Measurements from ENCODE around the gene TMEM61. TPM values are rescaled to one million over a fixed set of nuclear protein-coding genes. Genes with fewer than 3 reads are reported as not detected.
"Not testable (repeated sequence)": the region's sequence is repeated elsewhere in the genome, so short reads cannot be mapped to it uniquely, and the experiment has no call there.

Gene TMEM61
- total and polyA plus RNA-seq, 2 experiments from 2014 or later, result not detected

DNA sequence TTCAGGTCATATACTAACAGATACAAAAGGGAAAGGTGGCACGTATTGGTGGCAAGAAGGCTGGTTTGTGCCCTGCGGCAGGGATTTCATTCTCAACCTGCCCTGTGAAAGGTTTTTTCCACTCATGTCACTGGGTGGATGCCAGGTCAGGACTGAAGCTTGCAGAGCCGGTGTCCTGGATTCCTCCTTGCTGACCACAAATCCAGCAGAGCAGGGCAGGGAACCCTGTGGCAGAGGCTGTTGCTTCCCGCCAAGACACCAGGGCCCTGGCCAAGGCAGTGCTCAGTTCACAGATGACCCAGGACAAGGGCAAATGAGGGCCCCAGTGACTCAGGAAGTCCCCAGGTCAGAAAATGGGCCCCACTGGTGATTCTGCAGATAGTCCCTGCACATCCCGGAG lies 34.7 kb downstream of the TMEM61 start:
- TF ChIP-seq, protein P1, sequence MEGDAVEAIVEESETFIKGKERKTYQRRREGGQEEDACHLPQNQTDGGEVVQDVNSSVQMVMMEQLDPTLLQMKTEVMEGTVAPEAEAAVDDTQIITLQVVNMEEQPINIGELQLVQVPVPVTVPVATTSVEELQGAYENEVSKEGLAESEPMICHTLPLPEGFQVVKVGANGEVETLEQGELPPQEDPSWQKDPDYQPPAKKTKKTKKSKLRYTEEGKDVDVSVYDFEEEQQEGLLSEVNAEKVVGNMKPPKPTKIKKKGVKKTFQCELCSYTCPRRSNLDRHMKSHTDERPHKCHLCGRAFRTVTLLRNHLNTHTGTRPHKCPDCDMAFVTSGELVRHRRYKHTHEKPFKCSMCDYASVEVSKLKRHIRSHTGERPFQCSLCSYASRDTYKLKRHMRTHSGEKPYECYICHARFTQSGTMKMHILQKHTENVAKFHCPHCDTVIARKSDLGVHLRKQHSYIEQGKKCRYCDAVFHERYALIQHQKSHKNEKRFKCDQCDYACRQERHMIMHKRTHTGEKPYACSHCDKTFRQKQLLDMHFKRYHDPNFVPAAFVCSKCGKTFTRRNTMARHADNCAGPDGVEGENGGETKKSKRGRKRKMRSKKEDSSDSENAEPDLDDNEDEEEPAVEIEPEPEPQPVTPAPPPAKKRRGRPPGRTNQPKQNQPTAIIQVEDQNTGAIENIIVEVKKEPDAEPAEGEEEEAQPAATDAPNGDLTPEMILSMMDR (IDR thresholded peaks at IDR 0.05; ENCODE audit: low read depth, low read length), result no peak

DNA sequence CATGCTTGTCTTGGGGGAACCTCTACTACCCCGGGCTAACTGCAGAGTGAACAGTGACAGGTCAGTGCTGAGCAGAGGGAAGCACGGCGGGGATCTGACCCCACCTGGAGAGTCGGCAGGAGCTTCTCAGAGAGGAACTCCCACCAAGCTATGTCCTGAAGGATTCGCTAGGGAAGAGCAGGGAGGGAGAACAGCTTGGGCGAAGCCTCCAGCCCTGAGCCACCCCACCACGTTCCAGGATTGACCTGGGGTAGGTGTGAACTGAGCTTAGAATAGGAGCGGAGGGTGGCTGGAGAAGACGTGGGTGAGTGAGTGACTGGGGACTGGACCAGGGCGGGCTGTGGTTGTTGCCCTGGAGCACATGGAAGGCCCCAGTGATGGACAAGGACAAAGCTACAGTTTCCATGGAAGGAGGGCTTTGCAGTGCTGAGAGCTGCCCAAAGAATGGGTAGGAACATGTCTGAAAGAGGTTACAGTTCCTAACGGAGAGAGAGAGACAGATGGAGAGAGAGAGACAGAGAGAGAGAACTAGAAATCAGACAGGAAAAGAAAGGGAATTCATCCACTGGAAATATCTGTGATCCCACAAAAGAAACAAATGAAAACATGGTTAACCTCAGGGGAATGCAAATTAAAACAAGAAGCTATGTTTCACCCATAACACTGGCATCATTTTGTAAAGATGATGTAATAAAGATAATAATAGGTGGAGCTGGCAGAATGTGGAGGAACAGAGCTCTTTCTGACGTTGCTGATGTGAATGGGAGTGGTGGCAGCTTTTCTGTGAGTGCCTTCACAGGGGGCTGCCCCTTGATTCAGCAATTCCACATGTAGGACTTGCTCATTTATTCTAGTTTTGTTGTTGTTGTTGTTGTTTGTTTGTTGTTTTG lies 35.5 kb downstream of the TMEM61 start:
- no peaks in the 10 kb centered on the region for H3K9me3 ChIP-seq (ENCODE audit: low read depth)
- no peaks in the 10 kb centered on the region for H3K36me3 ChIP-seq
- DNase-seq (ENCODE audit: low read depth in 1 of 2, low spot score in 1 of 2), result no peak
- no peak overlapping the region for H3K4me3 ChIP-seq
- H3K4me1 ChIP-seq (ENCODE audit: low read depth), result no peaks in the 10 kb centered on the region
- H3K27ac ChIP-seq, result no peak overlapping the region
- TF ChIP-seq, protein P1 (IDR thresholded peaks at IDR 0.05; ENCODE audit: low read depth, low read length), result no peak
- peaks cover 4% of the 10 kb centered on the region for H3K27me3 ChIP-seq

More for the DNA sequence above, 34.7 kb downstream of the TMEM61 start:
- no peak overlapping the region for H3K4me3 ChIP-seq
- peaks cover 4% of the 10 kb centered on the region for H3K27me3 ChIP-seq
- H3K9me3 ChIP-seq (ENCODE audit: low read depth), result no peaks in the 10 kb centered on the region
- H3K4me1 ChIP-seq (ENCODE audit: low read depth), result no peaks in the 10 kb centered on the region
- no peak for DNase-seq (ENCODE audit: low read depth in 1 of 2, low spot score in 1 of 2)
- H3K36me3 ChIP-seq, result no peaks in the 10 kb centered on the region
- H3K27ac ChIP-seq, result no peak overlapping the region

DNA sequence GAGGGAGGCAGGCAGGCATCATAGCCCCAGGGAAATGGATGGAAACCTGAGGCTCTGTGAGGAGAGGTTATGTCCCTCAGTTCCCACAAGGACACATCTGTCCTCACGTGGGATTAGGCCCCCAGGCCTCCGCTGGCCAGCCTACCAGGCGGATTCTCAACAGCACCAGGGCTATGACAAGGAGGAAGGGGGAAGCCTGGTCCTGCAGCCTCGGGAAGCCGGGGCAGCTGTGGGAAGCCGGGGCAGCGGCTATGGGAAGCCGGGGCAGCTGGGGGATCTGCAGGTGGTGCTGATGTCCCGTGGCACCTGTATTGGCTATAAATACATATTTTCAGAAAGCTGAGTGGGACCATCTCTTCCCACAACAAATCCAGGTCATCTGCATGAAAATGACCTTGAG lies 38.0 kb downstream of the TMEM61 start:
- Histone ChIP-seq H3K4me3 (no peak overlapping the region), H3K4me1 (ENCODE audit: low read depth) (no peaks in the 10 kb centered on the region)
- no peak for DNase-seq (ENCODE audit: low read depth in 1 of 2, low spot score in 1 of 2)

GRCh38 chr1:55021942-55022546 lies 41.6 kb downstream of the TMEM61 start:
- Histone ChIP-seq H3K4me1 (ENCODE audit: low read depth) (no peaks in the 10 kb centered on the region), H3K36me3 (no peaks in the 10 kb centered on the region), H3K27ac (peak overlapping the region; percentile 38), H3K27me3 (no peaks in the 10 kb centered on the region), H3K9me3 (ENCODE audit: low read depth) (no peaks in the 10 kb centered on the region), H3K4me3 (no peak overlapping the region)
- DNase-seq (ENCODE audit: low read depth in 1 of 2, low spot score in 1 of 2), result peak; percentile 91
- TF ChIP-seq, protein P1 (IDR thresholded peaks at IDR 0.05; ENCODE audit: low read depth, low read length), result peak; percentile 96

More for the DNA sequence above, 38.0 kb downstream of the TMEM61 start:
- Histone ChIP-seq H3K27ac (no peak overlapping the region), H3K36me3 (no peaks in the 10 kb centered on the region), H3K27me3 (no peaks in the 10 kb centered on the region), H3K9me3 (ENCODE audit: low read depth) (no peaks in the 10 kb centered on the region)
- TF ChIP-seq, protein P1 (IDR thresholded peaks at IDR 0.05; ENCODE audit: low read depth, low read length), result no peak

DNA sequence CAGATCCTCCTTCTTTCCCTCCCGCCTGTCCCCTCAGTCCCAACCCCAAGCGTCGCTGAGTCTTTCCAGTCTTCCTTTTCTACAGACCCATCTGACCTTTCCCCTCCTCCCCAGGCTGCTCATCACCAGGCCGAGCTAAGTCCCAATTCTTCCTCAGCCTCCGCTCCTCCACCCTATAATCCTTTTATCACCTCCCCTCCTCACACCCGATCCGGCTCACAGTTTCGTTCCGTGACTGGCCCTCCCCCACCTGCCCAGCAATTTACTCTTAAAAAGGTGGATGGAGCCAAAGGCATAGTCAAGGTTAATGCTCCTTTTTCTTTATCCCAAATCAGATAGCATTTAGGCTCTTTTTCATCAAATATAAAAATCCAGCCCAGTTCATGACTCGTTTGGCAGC lies 43.7 kb downstream of the TMEM61 start:
- H3K36me3 ChIP-seq; H3K27ac ChIP-seq; H3K9me3 ChIP-seq (ENCODE audit: low read depth); DNase-seq (ENCODE audit: low read depth in 1 of 2, low spot score in 1 of 2); H3K4me1 ChIP-seq (ENCODE audit: low read depth); H3K4me3 ChIP-seq; H3K27me3 ChIP-seq: not testable (repeated sequence)

GRCh38 chr1:55026682-55027081 lies 46.3 kb downstream of the TMEM61 start:
- not testable (repeated sequence) for H3K36me3 ChIP-seq; H3K9me3 ChIP-seq (ENCODE audit: low read depth); H3K27me3 ChIP-seq; H3K4me3 ChIP-seq; H3K27ac ChIP-seq; DNase-seq (ENCODE audit: low read depth in 1 of 2, low spot score in 1 of 2); H3K4me1 ChIP-seq (ENCODE audit: low read depth)

- H3K27ac ChIP-seq; H3K4me3 ChIP-seq; DNase-seq (ENCODE audit: low read depth in 1 of 2, low spot score in 1 of 2); H3K9me3 ChIP-seq (ENCODE audit: low read depth); H3K36me3 ChIP-seq; H3K27me3 ChIP-seq; H3K4me1 ChIP-seq (ENCODE audit: low read depth): not testable (repeated sequence)
Measured at GRCh38 chr1:55031098-55031497, 50.7 kb downstream of the TMEM61 start.

Data from cardiac muscle cell (in vitro differentiated cells and primary cell).